ENCODE measurements around the gene TMEM132E. TPM values are rescaled to one million over a fixed set of nuclear protein-coding genes. Genes with fewer than 3 reads are reported as not detected.

Gene TMEM132E
- total RNA-seq, 1 experiment from 2014 or later: 0.04 TPM

Other genes starting within 250 kb of the TMEM132E start
- not detected in 2 replicates for gene CCL13, start 223.1 kb upstream of the TMEM132E start, total RNA-seq (2021)
- not detected in 2 replicates for gene CCL1, start 216.3 kb upstream of the TMEM132E start, total RNA-seq (2021)